GM18507 (cell line): ENCODE results near the gene NUB1.

Source experiments
- DNase-seq: peaks from one replicate; pipeline ENCODE4 v3.0.0; 2011; ENCODE audit warnings: low read depth; ENCODE audit not compliant: insufficient read length; ENCODE audit errors: extremely low spot score
- FAIRE-seq: peaks from 2 replicates; lab custom pipeline; 2011; peaks lifted over from hg19 to GRCh38; lab: Jason Lieb, UNC

Gene NUB1

GRCh38 chr7:151411551-151411950, 69.9 kb downstream of the NUB1 start:
- DNase-seq (no peak), FAIRE-seq (no peak)

- FAIRE-seq (no peak), DNase-seq (no peak)
These were observed 70.7 kb downstream of the NUB1 start for GRCh38 chr7:151412318-151412717.

GRCh38 chr7:151413241-151413640, 71.6 kb downstream of the NUB1 start:
- FAIRE-seq (no peak), DNase-seq (no peak)

GRCh38 chr7:151415375-151416105, 73.9 kb downstream of the NUB1 start:
- FAIRE-seq (no peak), DNase-seq (no peak)

GRCh38 chr7:151416112-151416940, 74.7 kb downstream of the NUB1 start:
- no peak for DNase-seq
- FAIRE-seq = no peak

- DNase-seq = no peak
- FAIRE-seq = no peak
These were observed 75.3 kb downstream of the NUB1 start for GRCh38 chr7:151416941-151417315.

GRCh38 chr7:151420144-151420543, 78.5 kb downstream of the NUB1 start:
- DNase-seq = no peak
- no peak for FAIRE-seq

GRCh38 chr7:151422212-151422611, 80.6 kb downstream of the NUB1 start:
- DNase-seq = no peak
- no peak for FAIRE-seq

GRCh38 chr7:151423226-151423625, 81.6 kb downstream of the NUB1 start:
- FAIRE-seq (no peak), DNase-seq (no peak)

GRCh38 chr7:151423936-151424335, 82.3 kb downstream of the NUB1 start:
- no peak for DNase-seq
- no peak for FAIRE-seq

- no peak for DNase-seq
- FAIRE-seq = no peak
These were observed 83.2 kb downstream of the NUB1 start for GRCh38 chr7:151424799-151425198.

GRCh38 chr7:151425670-151426440, 84.2 kb downstream of the NUB1 start:
- no peak for DNase-seq
- no peak for FAIRE-seq

GRCh38 chr7:151426441-151426903, 84.9 kb downstream of the NUB1 start:
- DNase-seq = no peak

GRCh38 chr7:151426904-151427704, 85.5 kb downstream of the NUB1 start:
- DNase-seq (no peak), FAIRE-seq (no peak)

More at GRCh38 chr7:151426441-151426903, 84.9 kb downstream of the NUB1 start:
- FAIRE-seq = no peak

- FAIRE-seq = no peak
These were observed 86.2 kb downstream of the NUB1 start for GRCh38 chr7:151427705-151428377.

More at GRCh38 chr7:151427705-151428377, 86.2 kb downstream of the NUB1 start:
- DNase-seq = no peak
